ENCODE measurements around the gene FALEC.

Gene FALEC

GRCh38 chr1:150582371-150582770 lies 66.8 kb downstream of the FALEC start:
- TF ChIP-seq, protein P1, sequence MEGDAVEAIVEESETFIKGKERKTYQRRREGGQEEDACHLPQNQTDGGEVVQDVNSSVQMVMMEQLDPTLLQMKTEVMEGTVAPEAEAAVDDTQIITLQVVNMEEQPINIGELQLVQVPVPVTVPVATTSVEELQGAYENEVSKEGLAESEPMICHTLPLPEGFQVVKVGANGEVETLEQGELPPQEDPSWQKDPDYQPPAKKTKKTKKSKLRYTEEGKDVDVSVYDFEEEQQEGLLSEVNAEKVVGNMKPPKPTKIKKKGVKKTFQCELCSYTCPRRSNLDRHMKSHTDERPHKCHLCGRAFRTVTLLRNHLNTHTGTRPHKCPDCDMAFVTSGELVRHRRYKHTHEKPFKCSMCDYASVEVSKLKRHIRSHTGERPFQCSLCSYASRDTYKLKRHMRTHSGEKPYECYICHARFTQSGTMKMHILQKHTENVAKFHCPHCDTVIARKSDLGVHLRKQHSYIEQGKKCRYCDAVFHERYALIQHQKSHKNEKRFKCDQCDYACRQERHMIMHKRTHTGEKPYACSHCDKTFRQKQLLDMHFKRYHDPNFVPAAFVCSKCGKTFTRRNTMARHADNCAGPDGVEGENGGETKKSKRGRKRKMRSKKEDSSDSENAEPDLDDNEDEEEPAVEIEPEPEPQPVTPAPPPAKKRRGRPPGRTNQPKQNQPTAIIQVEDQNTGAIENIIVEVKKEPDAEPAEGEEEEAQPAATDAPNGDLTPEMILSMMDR (conservative IDR thresholded peaks at IDR 0.05): no peak
- TF ChIP-seq ZFX (IDR thresholded peaks at IDR 0.05): no peak
- H3K27ac ChIP-seq: no peak overlapping the region
